ENCODE results near the gene SFPQ.
"Not testable (repeated sequence)": the region's sequence is repeated elsewhere in the genome, so short reads cannot be mapped to it uniquely, and the experiment has no call there.

Gene SFPQ

DNA sequence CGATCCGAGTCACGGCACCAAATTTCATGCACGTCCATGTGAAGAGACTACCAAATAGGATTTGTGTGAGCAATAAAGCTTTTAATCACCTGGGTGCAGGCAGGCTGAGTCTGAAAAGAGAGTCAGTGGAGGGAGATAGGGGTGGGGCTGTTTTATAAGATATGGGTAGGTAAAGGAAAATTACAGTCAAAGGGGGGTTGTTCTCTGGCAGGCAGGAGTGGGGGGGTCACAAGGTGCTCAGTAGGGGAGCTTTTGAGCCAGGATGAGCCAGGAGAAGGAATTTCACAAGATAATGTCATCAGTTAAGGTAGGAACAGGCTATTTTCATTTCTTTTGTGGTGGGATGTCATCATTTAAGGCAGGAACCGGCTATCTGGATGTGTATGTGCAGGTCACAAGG lies 55.4 kb downstream of the SFPQ start:
- not testable (repeated sequence) for DNase-seq (ENCODE audit: low spot score)

DNA sequence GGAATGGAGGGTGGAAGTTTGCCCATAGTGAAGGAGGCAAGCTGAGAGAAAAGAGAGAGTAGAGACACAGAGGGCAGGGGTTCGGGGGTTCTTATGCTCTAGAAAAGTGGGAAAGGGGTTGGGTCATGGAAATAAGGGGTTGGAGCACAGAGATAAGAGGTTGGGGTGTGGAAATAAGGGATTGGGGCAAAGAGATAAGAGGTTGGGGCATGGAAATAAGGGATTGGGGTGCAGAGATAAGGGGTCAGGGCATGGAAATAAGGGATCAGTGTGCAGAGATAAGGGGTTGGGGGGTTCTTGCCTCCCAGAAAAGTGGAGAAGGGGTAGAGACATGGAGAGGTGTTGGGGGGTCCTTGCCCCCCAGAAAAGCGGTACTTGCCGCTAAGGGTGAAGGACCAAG lies 56.2 kb downstream of the SFPQ start:
- DNase-seq (ENCODE audit: low spot score) = no peak

Data from RKO (cell line).